GM19468 (cell line): ENCODE data around the gene KIF21B.

Experiments used
- ATAC-seq: cut with Tn5 transposase; IDR thresholded peaks from one replicate; pipeline ENCODE4 v1.9.1; 2021; ENCODE audit warnings: mild to moderate bottlenecking, moderate library complexity, moderate number of reproducible peaks; ENCODE audit not compliant: unreplicated experiment; ENCODE audit errors: extremely low read depth

The KIF21B gene

GRCh38 chr1:201050515-201051277 lies 27.2 kb upstream of the KIF21B start:
- no peak for ATAC-seq

GRCh38 chr1:201049248-201049831 lies 25.8 kb upstream of the KIF21B start:
- ATAC-seq = no peak

GRCh38 chr1:201048521-201048920 lies 25.0 kb upstream of the KIF21B start:
- ATAC-seq = no peak

GRCh38 chr1:201044119-201044518 lies 20.6 kb upstream of the KIF21B start:
- no peak for ATAC-seq

GRCh38 chr1:201042779-201043461 lies 19.4 kb upstream of the KIF21B start:
- no peak for ATAC-seq

- no peak for ATAC-seq
Observed at GRCh38 chr1:201041011-201041410, 17.5 kb upstream of the KIF21B start.

- ATAC-seq = no peak
Observed at GRCh38 chr1:201039876-201040275, 16.4 kb upstream of the KIF21B start.

GRCh38 chr1:201039418-201039817 lies 15.9 kb upstream of the KIF21B start:
- ATAC-seq = no peak

GRCh38 chr1:201038186-201038876 lies 14.8 kb upstream of the KIF21B start:
- ATAC-seq = no peak

- no peak for ATAC-seq
Observed at GRCh38 chr1:201036188-201036842, 12.8 kb upstream of the KIF21B start.

GRCh38 chr1:201034671-201035070 lies 11.2 kb upstream of the KIF21B start:
- ATAC-seq = no peak

- ATAC-seq = no peak
Observed at GRCh38 chr1:201032408-201032807, 8.9 kb upstream of the KIF21B start.

GRCh38 chr1:201028461-201028889 lies 5.0 kb upstream of the KIF21B start:
- no peak for ATAC-seq

GRCh38 chr1:201026836-201027235 lies 3.3 kb upstream of the KIF21B start:
- ATAC-seq = no peak

GRCh38 chr1:201026234-201026633 lies 2.7 kb upstream of the KIF21B start:
- no peak for ATAC-seq

GRCh38 chr1:201025571-201026002 lies 2.1 kb upstream of the KIF21B start:
- no peak for ATAC-seq

GRCh38 chr1:201024625-201024998 lies 1.1 kb upstream of the KIF21B start:
- ATAC-seq = no peak

- no peak for ATAC-seq
Observed at GRCh38 chr1:201023920-201024624, 558 bp upstream of the KIF21B start.

GRCh38 chr1:201022820-201023516 lies 546 bp downstream of the KIF21B start:
- ATAC-seq = no peak
